SJCRH30 (cell line): ENCODE measurements around the gene SLC39A9. TPM values are rescaled to one million over a fixed set of nuclear protein-coding genes. Genes with fewer than 3 reads are reported as not detected.
A peak's percentile ranks its signal among the peaks of the same experiment; 100 is the strongest.

Experiments used
- DNase-seq, 2 experiments: peaks; one replicate each; pipeline ENCODE4 v3.0.0-alpha.2; 2015 to 2020
- H3K27ac ChIP-seq: fragments of 250-450 bp; sonication (Bioruptor Pico); 2 replicates; pipeline ENCODE4 v1.5.1; 2020; ENCODE audit warnings: mild to moderate bottlenecking, moderate library complexity
- H3K27me3 ChIP-seq: fragments of 250-450 bp; sonication (Bioruptor Pico); 2 replicates; pipeline ENCODE4 v1.5.1; 2020; ENCODE audit warnings: mild to moderate bottlenecking, moderate library complexity
- H3K36me3 ChIP-seq: fragments of 250-450 bp; sonication (Bioruptor Pico); 2 replicates; pipeline ENCODE4 v1.5.1; 2020; ENCODE audit warnings: mild to moderate bottlenecking, moderate library complexity
- H3K4me1 ChIP-seq: fragments of 250-450 bp; sonication (Bioruptor Pico); 2 replicates; pipeline ENCODE4 v1.5.1; 2020; ENCODE audit warnings: mild to moderate bottlenecking, moderate library complexity
- H3K4me3 ChIP-seq: fragments of 250-450 bp; sonication (Bioruptor Pico); 2 replicates; pipeline ENCODE4 v1.5.1; 2020; ENCODE audit warnings: mild to moderate bottlenecking, moderate library complexity
- H3K9me3 ChIP-seq: fragments of 250-450 bp; sonication (Bioruptor Pico); replicated peaks from 2 replicates; pipeline ENCODE4 v1.5.1; 2020; ENCODE audit warnings: mild to moderate bottlenecking, moderate library complexity
- total RNA-seq: library from RNA; depleted of rRNA; stranded (reverse); fragments of >200 nt; shearing (Covaris generic); gene quantifications from 2 replicates; pipeline ENCODE4 v1.2.3, GENCODE V29; 2014; rRNA removed

Gene SLC39A9
- total RNA-seq: 68.7 and 78.1 TPM in 2 replicates

GRCh38 chr14:69398053-69398817 lies at the start of gene SLC39A9, which contains the start of gene ERH:
TSS of gene SLC39A9 (plus strand) at chr14:69398692. CDS start at chr14:69399370, 678 bp downstream.
TSS of gene ERH (minus strand) at chr14:69398299. CDS start at chr14:69398233, 66 bp downstream.
- H3K4me3 ChIP-seq: peak within 1 kb of the TSS; percentile 98
- no peaks in the 10 kb centered on the region for H3K9me3 ChIP-seq
- peak within 1 kb of the TSS; percentile 97 for H3K27ac ChIP-seq
- H3K4me1 ChIP-seq: peaks cover 13% of the 10 kb centered on the region
- peaks cover 45% of the 10 kb centered on the region for H3K36me3 ChIP-seq
- DNase-seq: peak; percentile 95 to 97
- no peaks in the 10 kb centered on the region for H3K27me3 ChIP-seq

GRCh38 chr14:69349091-69349777 lies 49.3 kb upstream of the SLC39A9 start:
- H3K27ac ChIP-seq: no peak overlapping the region
- no peak overlapping the region for H3K4me3 ChIP-seq

GRCh38 chr14:69350892-69351291 lies 47.6 kb upstream of the SLC39A9 start:
- Histone ChIP-seq H3K27me3 (no peaks in the 10 kb centered on the region), H3K4me1 (no peaks in the 10 kb centered on the region), H3K36me3 (no peaks in the 10 kb centered on the region), H3K9me3 (no peaks in the 10 kb centered on the region), H3K27ac (no peak overlapping the region), H3K4me3 (no peak overlapping the region)
- DNase-seq: no peak

More at GRCh38 chr14:69349091-69349777, 49.3 kb upstream of the SLC39A9 start:
- Histone ChIP-seq H3K27me3 (no peaks in the 10 kb centered on the region), H3K9me3 (no peaks in the 10 kb centered on the region), H3K4me1 (no peaks in the 10 kb centered on the region), H3K36me3 (no peaks in the 10 kb centered on the region)
- DNase-seq: no peak

GRCh38 chr14:69351385-69351784 lies 47.1 kb upstream of the SLC39A9 start:
- no peak for DNase-seq
- Histone ChIP-seq H3K36me3 (no peaks in the 10 kb centered on the region), H3K9me3 (no peaks in the 10 kb centered on the region)

GRCh38 chr14:69351911-69352310 lies 46.6 kb upstream of the SLC39A9 start:
- no peaks in the 10 kb centered on the region for H3K27me3 ChIP-seq
- peak in 1 of 2 experiments; percentile 18 for DNase-seq

More at GRCh38 chr14:69351385-69351784, 47.1 kb upstream of the SLC39A9 start:
- no peak overlapping the region for H3K27ac ChIP-seq
- no peaks in the 10 kb centered on the region for H3K27me3 ChIP-seq
- no peaks in the 10 kb centered on the region for H3K4me1 ChIP-seq
- H3K4me3 ChIP-seq: no peak overlapping the region

GRCh38 chr14:69353168-69353567 lies 45.3 kb upstream of the SLC39A9 start:
- DNase-seq: no peak

More at GRCh38 chr14:69351911-69352310, 46.6 kb upstream of the SLC39A9 start:
- H3K4me3 ChIP-seq: no peak overlapping the region
- no peaks in the 10 kb centered on the region for H3K4me1 ChIP-seq
- H3K9me3 ChIP-seq: no peaks in the 10 kb centered on the region
- no peaks in the 10 kb centered on the region for H3K36me3 ChIP-seq
- no peak overlapping the region for H3K27ac ChIP-seq

GRCh38 chr14:69354383-69355153 lies 43.9 kb upstream of the SLC39A9 start:
- Histone ChIP-seq H3K9me3 (no peaks in the 10 kb centered on the region), H3K27me3 (no peaks in the 10 kb centered on the region), H3K4me1 (no peaks in the 10 kb centered on the region), H3K4me3 (no peak overlapping the region), H3K27ac (no peak overlapping the region), H3K36me3 (no peaks in the 10 kb centered on the region)
- DNase-seq: no peak

More at GRCh38 chr14:69353168-69353567, 45.3 kb upstream of the SLC39A9 start:
- H3K4me3 ChIP-seq: no peak overlapping the region
- no peaks in the 10 kb centered on the region for H3K27me3 ChIP-seq
- H3K4me1 ChIP-seq: no peaks in the 10 kb centered on the region
- H3K36me3 ChIP-seq: no peaks in the 10 kb centered on the region
- H3K9me3 ChIP-seq: no peaks in the 10 kb centered on the region
- H3K27ac ChIP-seq: no peak overlapping the region

GRCh38 chr14:69355154-69355597 lies 43.3 kb upstream of the SLC39A9 start:
- DNase-seq: no peak
- Histone ChIP-seq H3K36me3 (no peaks in the 10 kb centered on the region), H3K4me3 (no peak overlapping the region), H3K27me3 (no peaks in the 10 kb centered on the region), H3K27ac (no peak overlapping the region), H3K9me3 (no peaks in the 10 kb centered on the region), H3K4me1 (no peaks in the 10 kb centered on the region)

GRCh38 chr14:69355607-69356281 lies 42.7 kb upstream of the SLC39A9 start:
- Histone ChIP-seq H3K36me3 (no peaks in the 10 kb centered on the region), H3K27me3 (no peaks in the 10 kb centered on the region), H3K9me3 (no peaks in the 10 kb centered on the region), H3K27ac (no peak overlapping the region), H3K4me1 (no peaks in the 10 kb centered on the region), H3K4me3 (no peak overlapping the region)
- DNase-seq: no peak

- H3K4me1 ChIP-seq: no peaks in the 10 kb centered on the region
- no peak for DNase-seq
- no peaks in the 10 kb centered on the region for H3K9me3 ChIP-seq
- H3K36me3 ChIP-seq: no peaks in the 10 kb centered on the region
- no peaks in the 10 kb centered on the region for H3K27me3 ChIP-seq
- H3K27ac ChIP-seq: no peak overlapping the region
- H3K4me3 ChIP-seq: no peak overlapping the region
Observed at GRCh38 chr14:69356903-69357543, 41.5 kb upstream of the SLC39A9 start.

GRCh38 chr14:69357544-69358200 lies 40.8 kb upstream of the SLC39A9 start:
- Histone ChIP-seq H3K27ac (no peak overlapping the region), H3K36me3 (no peaks in the 10 kb centered on the region), H3K27me3 (no peaks in the 10 kb centered on the region), H3K9me3 (no peaks in the 10 kb centered on the region), H3K4me3 (no peak overlapping the region), H3K4me1 (no peaks in the 10 kb centered on the region)
- no peak for DNase-seq

- H3K27ac ChIP-seq: no peak overlapping the region
- DNase-seq: no peak
- no peaks in the 10 kb centered on the region for H3K4me1 ChIP-seq
- no peaks in the 10 kb centered on the region for H3K27me3 ChIP-seq
- H3K36me3 ChIP-seq: no peaks in the 10 kb centered on the region
- no peaks in the 10 kb centered on the region for H3K9me3 ChIP-seq
- H3K4me3 ChIP-seq: no peak overlapping the region
Observed at GRCh38 chr14:69358233-69358963, 40.1 kb upstream of the SLC39A9 start.

- Histone ChIP-seq H3K9me3 (no peaks in the 10 kb centered on the region), H3K4me1 (no peaks in the 10 kb centered on the region), H3K27me3 (no peaks in the 10 kb centered on the region), H3K27ac (no peak overlapping the region), H3K4me3 (no peak overlapping the region), H3K36me3 (no peaks in the 10 kb centered on the region)
- no peak for DNase-seq
Observed at GRCh38 chr14:69358966-69359365, 39.5 kb upstream of the SLC39A9 start.
